Measurements from ENCODE around the gene KRTAP5-9. TPM values are rescaled to one million over a fixed set of nuclear protein-coding genes. Genes with fewer than 3 reads are reported as not detected.
"Not testable (repeated sequence)": the region's sequence is repeated elsewhere in the genome, so short reads cannot be mapped to it uniquely, and the experiment has no call there.

The KRTAP5-9 gene
- total RNA-seq, result not detected
- long read RNA-seq, result 0 reads

GRCh38 chr11:71548120-71548519, at the start of gene KRTAP5-9:
Gene KRTAP5-9 (plus strand): TSS chr11:71548420. CDS start chr11:71548658, 238 bp downstream.
- DNase-seq (no peak), ATAC-seq (ENCODE audit: poor library complexity) (no peak)
- intact Hi-C loops (cut with DNase I), result no loop called here

GRCh38 chr11:71499125-71499524, 49.1 kb upstream of the KRTAP5-9 start:
- intact Hi-C loops (cut with DNase I), result no loop called here
- peak; percentile 56 for ATAC-seq (ENCODE audit: poor library complexity)
- no peak for DNase-seq

- DNase-seq (no peak), ATAC-seq (ENCODE audit: poor library complexity) (peak; percentile 44)
- intact Hi-C loops (cut with DNase I), result no loop called here
Measured at GRCh38 chr11:71499546-71499945, 48.7 kb upstream of the KRTAP5-9 start.

- ATAC-seq (ENCODE audit: poor library complexity) (peak; percentile 86), DNase-seq (peak; percentile 70)
- intact Hi-C loops (cut with DNase I), result no loop called here
Measured at GRCh38 chr11:71500601-71501021, 47.6 kb upstream of the KRTAP5-9 start.

GRCh38 chr11:71501071-71501985, 46.9 kb upstream of the KRTAP5-9 start:
- intact Hi-C loops (cut with DNase I), result no loop called here
- ATAC-seq (ENCODE audit: poor library complexity), result no peak
- DNase-seq, result no peak

- intact Hi-C loops (cut with DNase I), result no loop called here
- DNase-seq, result no peak
- ATAC-seq (ENCODE audit: poor library complexity), result no peak
Measured at GRCh38 chr11:71502026-71502425, 46.2 kb upstream of the KRTAP5-9 start.

GRCh38 chr11:71502871-71503435, 45.3 kb upstream of the KRTAP5-9 start:
- intact Hi-C loops (cut with DNase I), result no loop called here
- ATAC-seq (ENCODE audit: poor library complexity) (no peak), DNase-seq (no peak)

GRCh38 chr11:71504531-71504930, 43.7 kb upstream of the KRTAP5-9 start:
- ATAC-seq (ENCODE audit: poor library complexity) (no peak), DNase-seq (no peak)
- intact Hi-C loops (cut with DNase I), result no loop called here

GRCh38 chr11:71505001-71505400, 43.2 kb upstream of the KRTAP5-9 start:
- intact Hi-C loops (cut with DNase I), result no loop called here
- ATAC-seq (ENCODE audit: poor library complexity) (no peak), DNase-seq (no peak)

GRCh38 chr11:71505781-71506180, 42.4 kb upstream of the KRTAP5-9 start:
- intact Hi-C loops (cut with DNase I), result no loop called here
- ATAC-seq (ENCODE audit: poor library complexity) (no peak), DNase-seq (no peak)

GRCh38 chr11:71507102-71507501, 41.1 kb upstream of the KRTAP5-9 start:
- no peak for DNase-seq
- intact Hi-C loops (cut with DNase I), result no loop called here

GRCh38 chr11:71518506-71519471, 29.4 kb upstream of the KRTAP5-9 start:
- DNase-seq (no peak), ATAC-seq (ENCODE audit: poor library complexity) (no peak)
- intact Hi-C loops (cut with DNase I), result no loop called here

More at GRCh38 chr11:71507102-71507501, 41.1 kb upstream of the KRTAP5-9 start:
- no peak for ATAC-seq (ENCODE audit: poor library complexity)

- intact Hi-C loops (cut with DNase I), result no loop called here
- ATAC-seq (ENCODE audit: poor library complexity) (no peak), DNase-seq (no peak)
Measured at GRCh38 chr11:71519546-71519945, 28.7 kb upstream of the KRTAP5-9 start.

GRCh38 chr11:71525188-71525937, 22.9 kb upstream of the KRTAP5-9 start:
- no peak for DNase-seq
- intact Hi-C loops (cut with DNase I), result no loop called here
- ATAC-seq (ENCODE audit: poor library complexity), result no peak

- ATAC-seq (ENCODE audit: poor library complexity) (no peak), DNase-seq (no peak)
- intact Hi-C loops (cut with DNase I), result no loop called here
Measured at GRCh38 chr11:71525938-71526495, 22.2 kb upstream of the KRTAP5-9 start.

- intact Hi-C loops (cut with DNase I); ATAC-seq (ENCODE audit: poor library complexity); DNase-seq: not testable (repeated sequence)
Measured at GRCh38 chr11:71526796-71527575, 21.2 kb upstream of the KRTAP5-9 start, which contains the start of gene KRTAP5-7. Gene KRTAP5-7 (plus strand): TSS chr11:71527267. CDS start chr11:71527301, 34 bp downstream.

- ATAC-seq (ENCODE audit: poor library complexity), result no peak
- intact Hi-C loops (cut with DNase I), result no loop called here
Measured at GRCh38 chr11:71527576-71528210, 20.5 kb upstream of the KRTAP5-9 start.

More at GRCh38 chr11:71527576-71528210, 20.5 kb upstream of the KRTAP5-9 start:
- DNase-seq, result no peak
